Transverse colon (tissue), 4 donors: ENCODE results near the gene CEMP1.

Source experiments
- CTCF ChIP-seq, 5 experiments: fragments of 200-600 bp in 3 of 5; fragments of 450-650 bp in 2 of 5; sonication (generic) in 3 of 5; IDR thresholded peaks; 1 replicate in 2 of 5; 2 replicates in 3 of 5; pipeline ENCODE4 v1.5.1; 2016 to 2017; ENCODE audit warnings: antibody characterized with exemption in 5 of 5, inconsistent platforms in 3 of 5, mild to moderate bottlenecking in 2 of 5, moderate library complexity in 1 of 5
- POLR2AphosphoS5 ChIP-seq, 3 donors: sonication (generic); formaldehyde crosslinking; IDR thresholded peaks; one replicate each; pipeline ENCODE4 v1.6.1; 2016; ENCODE audit warnings: antibody characterized with exemption in 3 of 3

- TF ChIP-seq POLR2AphosphoS5 (IDR thresholded peaks at IDR 0.05) (no peak), CTCF (IDR thresholded peaks at IDR 0.05) (no peak)
Measured at GRCh38 chr16:2529061-2529931, 1.9 kb downstream of the CEMP1 start.
